ENCODE measurements around the gene GTF2H4. TPM values are rescaled to one million over a fixed set of nuclear protein-coding genes. Genes with fewer than 3 reads are reported as not detected.

The GTF2H4 gene
- total RNA-seq, 1 experiment from 2014 or later: 43.6 TPM

DNA sequence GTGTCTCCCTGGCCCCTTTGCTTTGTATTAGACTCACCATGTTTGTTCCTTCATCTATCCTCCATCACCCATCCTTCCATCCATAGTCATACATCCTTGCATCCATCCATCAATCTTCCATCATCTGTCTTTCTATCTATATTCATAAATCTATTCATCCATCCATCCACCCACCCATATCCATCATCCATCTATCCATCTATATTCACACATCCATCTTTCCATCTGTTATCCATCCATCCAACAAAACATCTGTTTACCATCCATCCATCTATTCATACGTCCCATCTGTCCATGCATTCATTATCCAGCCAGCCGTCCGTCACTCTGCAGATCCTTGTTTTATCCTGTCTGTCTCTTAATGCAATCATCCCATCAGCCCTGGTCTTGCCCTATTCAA, 13.1 kb upstream of the GTF2H4 start:
- no peaks in the 10 kb centered on the region for H3K27me3 ChIP-seq (replicated peaks; ENCODE audit: control insufficient read depth, insufficient read depth, low read length)
- no peaks in the 10 kb centered on the region for H3K4me1 Mint-ChIP-seq (ENCODE audit: low read depth, unreplicated experiment)
- H3K4me3 Mint-ChIP-seq (ENCODE audit: unreplicated experiment): no peak overlapping the region
- intact Hi-C loops (cut with micrococcal nuclease; ENCODE audit: unreplicated experiment): no loop called here
- no peaks in the 10 kb centered on the region for H3K27me3 Mint-ChIP-seq (ENCODE audit: insufficient read depth, unreplicated experiment)
- no peaks in the 10 kb centered on the region for H3K9me3 ChIP-seq
- peaks cover 37% of the 10 kb centered on the region for H3K36me3 Mint-ChIP-seq (ENCODE audit: insufficient read depth, unreplicated experiment)
- no peak overlapping the region for H3K4me3 ChIP-seq (ENCODE audit: low read depth, low read length)
- H3K4me1 ChIP-seq: no peaks in the 10 kb centered on the region
- TF ChIP-seq, protein P1, sequence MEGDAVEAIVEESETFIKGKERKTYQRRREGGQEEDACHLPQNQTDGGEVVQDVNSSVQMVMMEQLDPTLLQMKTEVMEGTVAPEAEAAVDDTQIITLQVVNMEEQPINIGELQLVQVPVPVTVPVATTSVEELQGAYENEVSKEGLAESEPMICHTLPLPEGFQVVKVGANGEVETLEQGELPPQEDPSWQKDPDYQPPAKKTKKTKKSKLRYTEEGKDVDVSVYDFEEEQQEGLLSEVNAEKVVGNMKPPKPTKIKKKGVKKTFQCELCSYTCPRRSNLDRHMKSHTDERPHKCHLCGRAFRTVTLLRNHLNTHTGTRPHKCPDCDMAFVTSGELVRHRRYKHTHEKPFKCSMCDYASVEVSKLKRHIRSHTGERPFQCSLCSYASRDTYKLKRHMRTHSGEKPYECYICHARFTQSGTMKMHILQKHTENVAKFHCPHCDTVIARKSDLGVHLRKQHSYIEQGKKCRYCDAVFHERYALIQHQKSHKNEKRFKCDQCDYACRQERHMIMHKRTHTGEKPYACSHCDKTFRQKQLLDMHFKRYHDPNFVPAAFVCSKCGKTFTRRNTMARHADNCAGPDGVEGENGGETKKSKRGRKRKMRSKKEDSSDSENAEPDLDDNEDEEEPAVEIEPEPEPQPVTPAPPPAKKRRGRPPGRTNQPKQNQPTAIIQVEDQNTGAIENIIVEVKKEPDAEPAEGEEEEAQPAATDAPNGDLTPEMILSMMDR (IDR thresholded peaks at IDR 0.05; ENCODE audit: insufficient read depth in 1 of 2, low read depth in 1 of 2, low read length in 1 of 2, severe bottlenecking in 1 of 2, unreplicated experiment in 1 of 2): no peak
- H3K9me3 Mint-ChIP-seq (ENCODE audit: unreplicated experiment): no peaks in the 10 kb centered on the region
- ChIA-PET POLR2A (no interaction called here), CTCF (interaction anchor here (1.8 kb wide), 1 partner anchor 19 kb away, joined by 5 read pairs; the partner anchor contains the start of gene VARS2)
- no peak for DNase-seq
- H3K36me3 ChIP-seq (ENCODE audit: control insufficient read depth, insufficient read depth, low read length): peaks cover 8% of the 10 kb centered on the region
- no TSS peak for BruUV-seq (replicated peaks)
- H3K27ac Mint-ChIP-seq (ENCODE audit: unreplicated experiment): no peak overlapping the region

DNA sequence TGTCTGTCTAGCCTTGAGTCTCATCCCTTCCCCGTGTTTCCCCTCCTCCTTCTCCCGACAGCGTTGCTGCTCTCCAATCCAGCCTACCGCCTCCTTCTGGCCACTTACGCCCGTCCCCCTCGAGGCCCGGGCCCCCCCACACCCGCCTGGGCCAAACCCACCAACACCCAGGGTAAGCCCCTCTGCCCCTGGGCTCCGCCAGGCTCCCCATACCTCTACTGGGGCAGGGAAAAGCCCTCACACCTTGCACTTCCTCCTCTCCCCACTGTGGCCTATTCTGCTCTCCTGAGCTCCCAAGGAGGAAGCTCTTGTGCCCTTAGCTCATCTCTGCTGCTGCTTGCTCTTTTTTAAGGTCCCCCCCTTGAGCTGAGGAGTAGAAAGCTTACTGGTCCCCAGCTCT, 12.7 kb upstream of the GTF2H4 start:
- Histone ChIP-seq H3K4me3 (ENCODE audit: low read depth, low read length) (no peak overlapping the region), H3K36me3 (ENCODE audit: control insufficient read depth, insufficient read depth, low read length) (peaks cover 8% of the 10 kb centered on the region), H3K4me1 (no peaks in the 10 kb centered on the region), H3K9me3 (no peaks in the 10 kb centered on the region), H3K27me3 (replicated peaks; ENCODE audit: control insufficient read depth, insufficient read depth, low read length) (no peaks in the 10 kb centered on the region)
- ChIA-PET CTCF (interaction anchor here (1.8 kb wide), 1 partner anchor 19 kb away, joined by 5 read pairs; the partner anchor contains the start of gene VARS2), POLR2A (no interaction called here)
- DNase-seq: no peak
- no peaks in the 10 kb centered on the region for H3K9me3 Mint-ChIP-seq (ENCODE audit: unreplicated experiment)
- intact Hi-C loops (cut with micrococcal nuclease; ENCODE audit: unreplicated experiment): no loop called here
- H3K36me3 Mint-ChIP-seq (ENCODE audit: insufficient read depth, unreplicated experiment): peaks cover 41% of the 10 kb centered on the region
- no peak overlapping the region for H3K4me3 Mint-ChIP-seq (ENCODE audit: unreplicated experiment)
- TF ChIP-seq, protein P1 (IDR thresholded peaks at IDR 0.05; ENCODE audit: insufficient read depth in 1 of 2, low read depth in 1 of 2, low read length in 1 of 2, severe bottlenecking in 1 of 2, unreplicated experiment in 1 of 2): no peak
- H3K27ac Mint-ChIP-seq (ENCODE audit: unreplicated experiment): no peak overlapping the region
- no peaks in the 10 kb centered on the region for H3K27me3 Mint-ChIP-seq (ENCODE audit: insufficient read depth, unreplicated experiment)
- no TSS peak for BruUV-seq (replicated peaks)
- H3K4me1 Mint-ChIP-seq (ENCODE audit: low read depth, unreplicated experiment): no peaks in the 10 kb centered on the region

DNA sequence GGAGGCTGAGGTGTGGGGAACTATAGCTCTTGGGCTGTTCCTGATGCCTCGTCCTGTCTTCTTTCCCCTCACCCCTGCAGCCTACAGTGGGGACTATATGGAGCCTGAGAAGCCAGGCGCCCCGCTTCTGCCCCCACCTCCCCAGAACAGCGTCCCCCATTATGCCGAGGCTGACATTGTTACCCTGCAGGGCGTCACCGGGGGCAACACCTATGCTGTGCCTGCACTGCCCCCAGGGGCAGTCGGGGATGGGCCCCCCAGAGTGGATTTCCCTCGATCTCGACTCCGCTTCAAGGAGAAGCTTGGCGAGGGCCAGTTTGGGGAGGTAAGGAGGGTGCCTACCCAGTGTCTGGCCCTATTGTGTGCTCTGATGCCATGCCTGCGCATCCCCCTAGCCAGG, 11.5 kb upstream of the GTF2H4 start:
- CTCF ChIA-PET: interaction anchor here (1.8 kb wide), 1 partner anchor 17 kb away, joined by 5 read pairs; the partner anchor contains the start of gene VARS2
- Mint-ChIP-seq H3K4me3 (ENCODE audit: unreplicated experiment) (no peak overlapping the region), H3K27me3 (ENCODE audit: insufficient read depth, unreplicated experiment) (no peaks in the 10 kb centered on the region), H3K36me3 (ENCODE audit: insufficient read depth, unreplicated experiment) (peaks cover 40% of the 10 kb centered on the region), H3K4me1 (ENCODE audit: low read depth, unreplicated experiment) (no peaks in the 10 kb centered on the region), H3K9me3 (ENCODE audit: unreplicated experiment) (no peaks in the 10 kb centered on the region), H3K27ac (ENCODE audit: unreplicated experiment) (no peak overlapping the region)
- intact Hi-C loops (cut with micrococcal nuclease; ENCODE audit: unreplicated experiment): no loop called here
- H3K4me3 ChIP-seq (ENCODE audit: low read depth, low read length): no peak overlapping the region
- TF ChIP-seq, protein P1 (IDR thresholded peaks at IDR 0.05; ENCODE audit: insufficient read depth in 1 of 2, low read depth in 1 of 2, low read length in 1 of 2, severe bottlenecking in 1 of 2, unreplicated experiment in 1 of 2): no peak
- peaks cover 5% of the 10 kb centered on the region for H3K36me3 ChIP-seq (ENCODE audit: control insufficient read depth, insufficient read depth, low read length)
- no peaks in the 10 kb centered on the region for H3K9me3 ChIP-seq
- H3K27me3 ChIP-seq (replicated peaks; ENCODE audit: control insufficient read depth, insufficient read depth, low read length): no peaks in the 10 kb centered on the region
- DNase-seq: no peak
- POLR2A ChIA-PET: no interaction called here
- BruUV-seq (replicated peaks): no TSS peak
- H3K4me1 ChIP-seq: no peaks in the 10 kb centered on the region

All from Caco-2 (cell line).